HG03039 (cell line): ENCODE measurements around the gene SLC24A1.

ENCODE experiments used
- ATAC-seq: cut with Tn5 transposase; IDR thresholded peaks from one replicate; pipeline ENCODE4 v1.9.1; 2021; ENCODE audit warnings: mild to moderate bottlenecking, moderate library complexity; ENCODE audit not compliant: unreplicated experiment

SLC24A1 gene

GRCh38 chr15:65621638-65622037 is at the start of gene SLC24A1:
SLC24A1 (plus strand) TSS chr15:65621938; CDS start chr15:65624081, 2,143 bp downstream.
- ATAC-seq: no peak

- ATAC-seq: no peak
Observed at GRCh38 chr15:65571971-65572370, 49.8 kb upstream of the SLC24A1 start.

GRCh38 chr15:65576664-65577063 is 45.1 kb upstream of the SLC24A1 start:
- no peak for ATAC-seq

GRCh38 chr15:65577129-65577996 is 44.4 kb upstream of the SLC24A1 start:
- no peak for ATAC-seq

- ATAC-seq: no peak
Observed at GRCh38 chr15:65578904-65579728, 42.6 kb upstream of the SLC24A1 start.

- ATAC-seq: no peak
Observed at GRCh38 chr15:65579762-65580161, 42.0 kb upstream of the SLC24A1 start.

- ATAC-seq: no peak
Observed at GRCh38 chr15:65580287-65580686, 41.5 kb upstream of the SLC24A1 start.

- ATAC-seq: no peak
Observed at GRCh38 chr15:65583701-65584100, 38.0 kb upstream of the SLC24A1 start.

GRCh38 chr15:65584241-65584640 is 37.5 kb upstream of the SLC24A1 start:
- no peak for ATAC-seq

- ATAC-seq: no peak
Observed at GRCh38 chr15:65587094-65587493, 34.6 kb upstream of the SLC24A1 start.

GRCh38 chr15:65595960-65596359 is 25.8 kb upstream of the SLC24A1 start:
- ATAC-seq: no peak

- ATAC-seq: no peak
Observed at GRCh38 chr15:65598468-65598867, 23.3 kb upstream of the SLC24A1 start.

- ATAC-seq: no peak
Observed at GRCh38 chr15:65599677-65600076, 22.1 kb upstream of the SLC24A1 start.

- ATAC-seq: no peak
Observed at GRCh38 chr15:65603134-65603533, 18.6 kb upstream of the SLC24A1 start.

GRCh38 chr15:65603559-65603958 is 18.2 kb upstream of the SLC24A1 start:
- ATAC-seq: no peak

GRCh38 chr15:65610871-65611718 is 10.6 kb upstream of the SLC24A1 start, which contains the start of gene INTS14:
INTS14 (minus strand) TSS chr15:65611131; CDS start chr15:65607380, 3,751 bp downstream.
- ATAC-seq: peak; percentile 92

GRCh38 chr15:65611888-65612615 is 9.7 kb upstream of the SLC24A1 start:
- no peak for ATAC-seq

- no peak for ATAC-seq
Observed at GRCh38 chr15:65612616-65612946, 9.2 kb upstream of the SLC24A1 start.

GRCh38 chr15:65612949-65613744 is 8.6 kb upstream of the SLC24A1 start:
- no peak for ATAC-seq
